ENCODE results near the gene GPR183.

Gene GPR183

DNA sequence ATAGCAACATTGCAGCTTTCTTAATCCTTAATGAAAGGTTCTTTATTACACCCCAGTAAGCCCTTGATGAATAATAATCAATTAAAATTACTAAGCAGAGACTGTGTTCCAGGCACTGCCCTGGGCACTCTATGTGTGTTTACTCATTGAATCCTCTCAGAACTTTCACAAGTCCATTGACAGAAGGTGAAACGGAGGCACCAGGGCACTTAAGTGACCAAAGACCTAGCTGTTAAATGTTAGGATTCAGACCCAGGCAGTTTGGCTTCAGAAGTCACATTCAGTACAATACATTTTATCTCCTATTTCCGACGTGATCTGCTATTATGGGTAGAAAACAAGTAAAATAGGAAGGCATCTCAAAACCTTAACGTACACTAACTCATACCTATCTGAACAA is 2.7 kb downstream of the GPR183 start:
- no peak for DNase-seq (ENCODE audit: low spot score)

GRCh38 chr13:99303863-99304521 is 3.2 kb downstream of the GPR183 start:
- no peak for DNase-seq (ENCODE audit: low spot score)
- TF ChIP-seq CTCF (IDR thresholded peaks at IDR 0.05; ENCODE audit: extremely low read depth, missing control alignments), result no peak

More for the DNA sequence above, 2.7 kb downstream of the GPR183 start:
- no peak for TF ChIP-seq CTCF (IDR thresholded peaks at IDR 0.05; ENCODE audit: extremely low read depth, missing control alignments)

DNA sequence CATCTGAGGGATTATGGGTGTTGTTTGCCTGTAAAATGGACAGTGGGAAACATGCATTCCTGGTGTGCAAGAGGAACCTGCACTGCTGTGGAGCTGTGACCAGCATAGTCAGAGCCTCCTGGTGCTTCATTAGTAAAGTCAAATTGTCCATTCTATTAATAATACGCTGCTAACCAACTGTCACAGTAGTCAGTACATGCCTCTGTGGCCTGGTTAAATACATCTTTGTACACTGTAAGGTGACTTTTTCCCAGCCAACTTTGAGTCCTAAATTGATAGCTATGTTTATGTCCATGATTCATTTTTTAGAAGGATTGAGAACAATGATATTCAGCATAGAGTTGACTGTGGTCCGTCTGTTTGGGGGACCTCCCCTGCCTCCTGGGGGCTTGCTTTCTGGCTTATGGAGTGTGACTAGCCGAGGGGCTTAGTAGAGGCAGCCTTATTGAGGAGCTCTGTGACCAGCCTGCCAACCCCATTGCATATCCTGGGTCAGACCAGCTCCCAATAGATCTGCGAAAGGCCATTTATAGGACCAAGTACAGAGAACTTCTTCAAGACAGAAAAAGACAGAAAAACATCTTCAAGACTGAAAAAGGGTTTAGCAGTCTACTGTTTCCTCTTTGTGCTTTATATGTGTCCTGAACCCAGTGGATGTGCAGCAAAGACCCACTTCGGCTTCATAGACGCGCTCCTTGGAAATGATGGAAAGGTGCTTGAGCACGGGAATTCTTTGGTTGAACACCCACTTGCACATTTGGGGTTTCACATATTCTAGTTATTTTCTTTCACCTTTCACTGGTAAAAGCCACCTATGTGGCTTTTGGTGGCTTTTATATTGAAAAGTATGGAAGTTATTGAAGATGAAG is 4.3 kb downstream of the GPR183 start:
- TF ChIP-seq CTCF (IDR thresholded peaks at IDR 0.05; ENCODE audit: extremely low read depth, missing control alignments), result no peak
- no peak for DNase-seq (ENCODE audit: low spot score)

DNA sequence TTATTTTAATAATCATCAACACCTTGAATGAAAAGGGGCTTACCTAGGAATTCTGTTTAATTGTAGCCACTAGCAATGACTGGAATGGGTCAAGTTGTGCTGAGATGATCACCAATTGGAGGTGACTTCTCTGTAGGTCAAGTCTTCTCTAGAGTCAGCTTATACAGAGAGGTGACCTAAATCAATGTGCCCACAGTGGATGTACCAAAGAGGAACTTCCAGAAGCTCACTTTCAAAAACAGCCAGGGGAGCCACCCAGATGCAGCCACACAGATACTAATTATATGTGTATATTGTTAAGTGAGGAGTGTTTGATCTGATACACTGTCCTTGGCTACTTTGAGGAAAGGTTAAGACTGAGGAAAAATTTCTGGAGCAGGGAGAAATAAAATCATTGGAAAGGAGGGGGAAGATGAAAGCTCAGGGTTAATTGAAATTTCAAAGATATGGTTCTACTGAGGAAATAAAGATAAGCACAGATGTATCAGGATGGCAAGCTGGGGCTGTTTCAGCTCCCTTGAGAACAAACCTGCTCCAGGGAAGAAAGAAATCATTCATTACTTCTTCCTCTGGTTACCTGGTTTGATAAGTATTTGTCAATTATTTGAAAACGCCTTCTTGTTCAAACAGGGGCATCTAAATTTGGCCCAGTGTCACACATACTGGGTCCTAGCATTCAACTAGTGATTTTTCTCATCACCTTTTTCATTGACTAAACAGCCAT is 5.1 kb downstream of the GPR183 start:
- no peak for DNase-seq (ENCODE audit: low spot score)
- TF ChIP-seq CTCF (IDR thresholded peaks at IDR 0.05; ENCODE audit: extremely low read depth, missing control alignments), result no peak

DNA sequence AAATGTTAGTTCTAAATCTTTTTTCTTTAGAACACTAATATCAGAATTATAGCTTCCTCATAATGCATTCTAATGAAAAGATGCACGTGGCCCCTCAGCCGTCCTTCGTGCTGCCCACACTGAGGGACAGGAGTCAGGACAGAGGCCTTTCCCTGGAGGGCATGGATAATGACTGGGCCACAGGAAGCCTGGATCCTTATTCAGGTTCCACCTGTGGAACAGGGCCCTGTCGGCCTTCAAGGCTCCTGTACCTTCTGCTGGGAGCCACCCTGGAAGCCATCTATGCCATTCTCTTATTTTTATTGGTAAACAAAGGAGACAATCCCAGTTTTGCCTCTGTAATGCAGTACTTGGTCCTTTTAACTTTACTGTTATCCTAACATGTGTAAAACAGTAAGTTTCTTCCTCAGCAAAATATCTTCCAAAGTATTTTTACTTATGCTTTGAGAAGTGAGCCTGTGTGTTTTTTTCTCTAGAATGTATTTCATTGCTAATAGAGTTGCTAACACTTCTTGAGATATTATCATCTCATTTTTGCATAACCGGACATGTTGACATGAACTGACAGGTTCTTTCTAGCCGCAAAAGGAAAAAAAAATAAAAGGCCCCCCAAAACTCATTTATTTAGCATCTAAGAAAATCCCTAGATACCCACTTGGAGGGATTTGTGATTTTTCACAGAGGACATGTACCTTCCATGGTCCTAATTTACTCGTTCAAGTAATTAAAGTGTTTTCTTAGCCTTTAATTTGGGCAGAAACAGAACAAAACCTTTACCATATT is 6.0 kb downstream of the GPR183 start:
- TF ChIP-seq CTCF (IDR thresholded peaks at IDR 0.05; ENCODE audit: extremely low read depth, missing control alignments), result no peak
- no peak for DNase-seq (ENCODE audit: low spot score)

- TF ChIP-seq CTCF (IDR thresholded peaks at IDR 0.05; ENCODE audit: extremely low read depth, missing control alignments), result no peak
- DNase-seq (ENCODE audit: low spot score), result no peak
Observed at GRCh38 chr13:99299920-99300341, 7.3 kb downstream of the GPR183 start.

Data from GM20000 (cell line).